OCI-LY7 (cell line): Measurements from ENCODE around the gene CD320. TPM values are rescaled to one million over a fixed set of nuclear protein-coding genes. Genes with fewer than 3 reads are reported as not detected.

Experiments
- BruUV-seq: library from RNA; stranded (reverse); fragments of 400-500 nt; replicated peaks from 2 replicates; lab custom pipeline; 2021; lab: Mats Ljungman, UMichigan
- CTCF ChIA-PET: fragments of 300-600 bp; sonication (Branson Sonifier 250); formaldehyde crosslinking; loops from one replicate; lab custom pipeline; 2022; ENCODE audit warnings: antibody characterized with exemption; ENCODE audit not compliant: unreplicated experiment; lab: Charles Lee
- POLR2A ChIA-PET: fragments of 300-600 bp; sonication (Branson Sonifier 250); formaldehyde crosslinking; loops from one replicate; lab custom pipeline; 2022; ENCODE audit warnings: antibody characterized with exemption; lab: Charles Lee
- DNase-seq: peaks from one replicate; pipeline ENCODE4 v3.0.0-alpha.2; 2015; ENCODE audit warnings: low spot score
- H2AFZ ChIP-seq: fragments of 200-600 bp; sonication (generic), shearing (Covaris generic); 2 replicates; pipeline ENCODE4 v1.6.1; 2014; ENCODE audit warnings: mild to moderate bottlenecking, antibody characterized with exemption, low read length, moderate library complexity
- H3K27ac ChIP-seq: fragments of 200-600 bp; sonication (generic); 2 replicates; pipeline ENCODE4 v1.5.1; 2014; ENCODE audit warnings: mixed run types, low read depth, mild to moderate bottlenecking, moderate library complexity, low read length, inconsistent platforms; ENCODE audit not compliant: poor library complexity, severe bottlenecking
- H3K36me3 ChIP-seq: fragments of 200-600 bp; sonication (generic); 2 replicates; pipeline ENCODE4 v1.6.1; 2014; ENCODE audit warnings: mild to moderate bottlenecking, antibody characterized with exemption, low read length, moderate library complexity, mixed read lengths; ENCODE audit not compliant: insufficient read depth
- H3K4me1 ChIP-seq: fragments of 200-600 bp; sonication (generic); 2 replicates; pipeline ENCODE4 v1.5.1; 2014; ENCODE audit warnings: mild to moderate bottlenecking, low read length; ENCODE audit not compliant: insufficient read depth, poor library complexity, severe bottlenecking
- H3K4me2 ChIP-seq: fragments of 200-600 bp; sonication (generic); 2 replicates; pipeline ENCODE4 v1.6.1; 2014; ENCODE audit warnings: mild to moderate bottlenecking, low read length
- H3K4me3 ChIP-seq: fragments of 200-600 bp; sonication (generic); 2 replicates; pipeline ENCODE4 v1.5.1; 2014; ENCODE audit warnings: mild to moderate bottlenecking, low read depth, low read length; ENCODE audit not compliant: poor library complexity, severe bottlenecking
- H3K79me2 ChIP-seq: fragments of 200-600 bp; sonication (generic); 2 replicates; pipeline ENCODE4 v1.6.1; 2016; ENCODE audit warnings: low read depth, mild to moderate bottlenecking, low read length, moderate library complexity, mixed read lengths; ENCODE audit not compliant: insufficient read depth
- H3K9me2 ChIP-seq: fragments of 200-600 bp; sonication (generic); 2 replicates; pipeline ENCODE4 v1.6.1; 2016; ENCODE audit warnings: mild to moderate bottlenecking, low read length, mixed read lengths; ENCODE audit not compliant: insufficient read depth
- H3K9me3 ChIP-seq: fragments of 200-600 bp; sonication (generic); 2 replicates; pipeline ENCODE4 v1.6.1; 2014; ENCODE audit warnings: mild to moderate bottlenecking, mixed run types, low read length, mixed read lengths
- H4K20me1 ChIP-seq: fragments of 200-600 bp; sonication (generic); 2 replicates; pipeline ENCODE4 v1.6.1; 2014; ENCODE audit warnings: mild to moderate bottlenecking, antibody characterized with exemption, low read length, moderate library complexity, mixed read lengths; ENCODE audit not compliant: insufficient read depth
- CTCF ChIP-seq: fragments of 200-600 bp; sonication (generic); conservative IDR thresholded peaks from 2 replicates; pipeline ENCODE4 v1.5.1; 2014; ENCODE audit warnings: mild to moderate bottlenecking, antibody characterized with exemption, low read length, moderate library complexity, mixed read lengths
- EZH2phosphoT487 ChIP-seq: fragments of 200-600 bp; sonication (generic); IDR thresholded peaks from 2 replicates; pipeline ENCODE4 v1.6.1; 2018; ENCODE audit warnings: low read depth, borderline replicate concordance, mild to moderate bottlenecking, mixed run types, antibody characterized with exemption, low read length, moderate library complexity, mixed read lengths
- intact Hi-C: fragments of 100-400 bp; cut with micrococcal nuclease; formaldehyde crosslinking; loops from one replicate; pipeline ENCODE4 v1.10.0; 2022; ENCODE audit not compliant: unreplicated experiment
- total RNA-seq, 2 experiments: library from RNA; depleted of rRNA in 1 of 2; stranded (reverse); fragments of >200 nt in 1 of 2; shearing (Covaris generic) in 1 of 2; gene quantifications; 2 replicates each; pipeline ENCODE4 v1.2.3, GENCODE V29; 2014 to 2022

The CD320 gene
- total RNA-seq, 2 experiments from 2014 or later, result 39.1 to 49.2 TPM

DNA sequence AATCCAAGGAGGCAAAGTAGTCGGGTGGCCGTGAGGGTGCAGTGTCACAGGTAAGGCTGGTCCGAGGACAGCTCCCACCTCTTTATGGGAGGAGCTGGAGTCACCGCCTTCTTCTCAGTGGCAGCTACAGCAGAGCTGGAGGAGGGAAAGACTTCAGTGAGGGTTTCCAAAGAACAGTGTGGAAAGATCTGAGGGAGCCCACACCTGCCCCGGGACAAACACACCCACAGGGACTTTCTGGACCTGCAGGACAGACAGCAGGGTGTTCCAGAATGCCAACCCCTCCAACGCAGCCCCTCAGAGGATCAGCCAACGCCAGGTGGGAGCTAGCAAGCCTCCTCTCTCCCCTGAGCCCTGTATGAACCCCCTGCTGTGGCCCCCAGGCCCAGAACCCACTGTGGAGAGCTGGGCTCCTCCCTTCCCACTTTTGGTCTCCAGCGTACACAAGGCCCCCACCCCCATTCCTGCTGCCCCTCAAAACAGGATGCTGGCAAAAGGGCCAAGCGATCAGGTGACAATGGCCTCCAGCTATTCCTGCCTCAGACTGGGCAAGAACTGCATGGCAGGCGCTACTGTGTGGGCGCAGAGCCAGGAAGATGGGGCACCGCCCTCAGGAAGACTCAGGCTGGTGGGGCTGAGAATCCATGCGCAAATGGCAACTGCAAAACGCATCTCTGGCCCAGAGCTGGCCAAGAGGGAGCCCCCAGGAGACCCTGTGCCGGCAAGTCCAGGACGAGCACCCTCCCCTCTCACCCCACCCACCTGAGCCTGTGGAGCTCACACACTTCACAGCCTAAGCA lies 3.5 kb upstream of the CD320 start:
- POLR2A ChIA-PET, result interaction anchor here (0.7 kb wide), 1 partner anchor 7 kb away, joined by 3 read pairs; no protein-coding TSS in a partner anchor
- no peaks in the 10 kb centered on the region for H3K9me2 ChIP-seq
- H3K4me2 ChIP-seq, result no peak overlapping the region
- no peaks in the 10 kb centered on the region for H4K20me1 ChIP-seq
- no peak overlapping the region for H3K4me3 ChIP-seq
- no TSS peak for BruUV-seq
- no peaks in the 10 kb centered on the region for H3K9me3 ChIP-seq
- peaks cover 11% of the 10 kb centered on the region; the same call in 1 of the 2 replicates for H3K79me2 ChIP-seq
- peaks cover 72% of the 10 kb centered on the region for H3K36me3 ChIP-seq
- no peak overlapping the region for H2AFZ ChIP-seq
- H3K27ac ChIP-seq, result no peak overlapping the region
- intact Hi-C loops, result no loop called here
- no peak for DNase-seq
- peaks cover 13% of the 10 kb centered on the region for H3K4me1 ChIP-seq
- CTCF ChIA-PET, result no interaction called here
- no peak for TF ChIP-seq CTCF
- no peak for TF ChIP-seq EZH2phosphoT487

DNA sequence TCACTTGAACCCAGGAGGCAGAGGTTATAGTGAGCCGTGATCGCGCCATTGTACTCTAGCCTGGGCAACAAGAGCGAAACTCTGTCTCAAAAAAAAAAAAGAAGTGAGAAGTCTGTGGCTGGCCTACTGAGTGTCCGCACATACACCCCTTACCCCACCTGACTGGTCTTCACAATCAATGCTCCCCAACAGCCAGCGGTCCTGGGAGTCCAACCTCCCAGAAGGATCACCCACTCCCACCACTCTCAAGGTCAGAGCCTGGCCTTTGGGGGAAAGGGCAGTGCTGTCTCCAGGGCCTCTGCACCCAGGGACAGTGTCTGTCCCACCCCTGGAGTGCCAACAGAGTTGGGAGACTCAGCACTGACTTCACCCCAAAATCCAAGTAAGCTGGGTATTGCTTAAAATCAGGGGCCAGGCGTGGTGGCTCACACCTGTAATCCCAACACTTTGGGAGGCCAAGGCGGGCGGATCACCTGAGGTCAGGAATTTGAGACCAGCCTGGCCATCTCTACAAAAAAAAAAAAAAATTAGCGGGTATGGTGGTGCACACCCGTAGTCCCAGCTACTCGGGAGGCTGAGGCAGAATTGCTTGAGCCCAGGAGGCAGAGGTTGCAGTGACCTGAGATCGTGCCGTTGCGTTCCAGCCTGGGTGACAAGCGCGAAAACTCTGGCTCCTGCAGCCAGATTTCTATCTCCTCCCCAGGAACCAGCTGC lies 2.3 kb upstream of the CD320 start:
- Histone ChIP-seq H3K27ac (no peak overlapping the region), H3K9me2 (no peaks in the 10 kb centered on the region), H3K36me3 (peaks cover 70% of the 10 kb centered on the region), H3K4me3 (no peak overlapping the region), H4K20me1 (no peaks in the 10 kb centered on the region), H2AFZ (no peak overlapping the region), H3K79me2 (peaks cover 22% of the 10 kb centered on the region; the same call in 1 of the 2 replicates), H3K4me2 (no peak overlapping the region), H3K9me3 (no peaks in the 10 kb centered on the region), H3K4me1 (peaks cover 19% of the 10 kb centered on the region)
- TF ChIP-seq EZH2phosphoT487 (no peak), CTCF (no peak)
- CTCF ChIA-PET, result no interaction called here
- intact Hi-C loops, result no loop called here
- DNase-seq, result no peak
- POLR2A ChIA-PET, result interaction anchor here (0.7 kb wide), 1 partner anchor 97 kb away, joined by 3 read pairs; no protein-coding TSS in a partner anchor
- no TSS peak for BruUV-seq
